T1000 (cell line): ENCODE results near the gene SLC26A2.
"Not testable (repeated sequence)": the region's sequence is repeated elsewhere in the genome, so short reads cannot be mapped to it uniquely, and the experiment has no call there.

ENCODE experiments used
- DNase-seq: peaks from one replicate; lab custom pipeline; 2025; ENCODE audit warnings: mixed read lengths; lab: John Stamatoyannopoulos, UW

Gene SLC26A2

DNA sequence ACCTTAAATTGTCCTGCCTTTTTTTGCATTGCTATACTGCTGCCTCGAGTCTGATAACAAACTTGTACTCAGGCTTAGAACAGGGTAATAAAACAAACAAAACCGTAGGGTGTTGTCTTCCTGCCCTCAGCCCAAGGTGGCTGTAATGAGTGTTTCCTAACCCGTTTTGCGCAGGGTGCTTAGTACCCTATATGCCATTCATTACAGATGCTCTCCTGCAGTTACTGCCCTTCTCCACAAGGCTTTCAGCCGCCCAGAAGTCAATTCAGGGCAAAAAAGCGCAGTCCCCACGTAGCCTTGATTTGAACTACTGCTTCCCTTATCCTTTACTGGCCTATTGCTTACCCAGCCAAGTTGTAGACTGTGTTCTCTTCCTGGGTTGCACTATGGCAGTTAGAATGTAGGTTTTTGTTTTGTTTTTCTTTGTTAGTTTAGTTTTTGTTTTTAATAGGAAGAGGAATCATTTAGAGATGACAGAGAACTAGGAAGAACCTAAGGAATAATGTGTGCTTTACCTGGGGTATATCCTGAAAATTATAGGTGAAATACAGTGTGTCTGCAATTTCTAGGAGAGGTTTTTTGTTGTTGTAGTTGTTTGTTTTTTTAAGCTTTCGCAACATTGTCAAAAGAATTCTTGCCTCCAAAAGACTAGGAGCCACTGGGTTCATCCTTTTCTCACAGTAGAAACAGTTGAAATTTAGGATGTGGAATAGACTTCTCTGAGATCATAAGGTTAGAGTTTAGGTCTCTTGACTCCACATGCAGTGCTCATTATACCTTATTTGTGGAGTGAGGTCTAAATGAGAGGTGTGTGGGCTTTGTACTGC, 41.3 kb downstream of the SLC26A2 start:
- DNase-seq, result no peak

DNA sequence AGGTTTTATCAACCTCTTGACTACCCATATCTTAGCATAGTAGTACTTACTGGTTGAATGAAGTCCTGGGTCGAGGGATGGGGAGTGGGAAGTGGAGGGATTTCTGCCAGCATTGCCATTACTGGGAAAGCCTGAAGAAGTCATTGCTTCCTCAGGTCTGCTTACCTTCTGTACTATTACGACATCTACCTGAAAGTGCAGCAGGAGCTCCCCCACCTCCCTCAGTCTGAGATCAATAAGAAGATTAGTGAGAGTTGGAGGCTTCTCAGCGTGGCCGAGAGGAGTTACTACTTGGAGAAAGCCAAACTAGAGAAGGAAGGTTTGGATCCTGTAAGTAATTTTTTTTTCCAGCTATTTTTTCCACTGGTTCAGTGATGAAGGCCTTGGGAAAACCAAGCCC, 45.8 kb downstream of the SLC26A2 start:
- no peak for DNase-seq

DNA sequence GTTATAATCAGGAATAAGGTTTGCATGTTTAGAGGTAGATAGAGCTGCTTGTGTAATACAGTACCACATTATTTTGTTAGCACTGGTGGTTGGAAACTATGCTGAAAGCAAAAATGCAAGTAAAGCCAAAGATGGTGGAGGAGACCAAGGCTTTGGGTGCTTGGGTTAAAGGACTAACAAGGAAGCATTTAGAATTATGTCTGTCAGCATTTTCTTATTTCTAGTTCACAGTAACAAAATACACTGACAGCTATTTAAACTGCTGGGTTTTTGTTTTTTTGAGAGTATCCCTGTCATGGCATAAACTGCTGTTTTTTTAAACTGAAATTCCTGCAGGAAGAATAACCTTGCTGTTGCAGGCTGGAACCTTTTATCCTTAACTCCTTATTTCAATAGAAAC, 46.5 kb downstream of the SLC26A2 start:
- DNase-seq, result no peak

DNA sequence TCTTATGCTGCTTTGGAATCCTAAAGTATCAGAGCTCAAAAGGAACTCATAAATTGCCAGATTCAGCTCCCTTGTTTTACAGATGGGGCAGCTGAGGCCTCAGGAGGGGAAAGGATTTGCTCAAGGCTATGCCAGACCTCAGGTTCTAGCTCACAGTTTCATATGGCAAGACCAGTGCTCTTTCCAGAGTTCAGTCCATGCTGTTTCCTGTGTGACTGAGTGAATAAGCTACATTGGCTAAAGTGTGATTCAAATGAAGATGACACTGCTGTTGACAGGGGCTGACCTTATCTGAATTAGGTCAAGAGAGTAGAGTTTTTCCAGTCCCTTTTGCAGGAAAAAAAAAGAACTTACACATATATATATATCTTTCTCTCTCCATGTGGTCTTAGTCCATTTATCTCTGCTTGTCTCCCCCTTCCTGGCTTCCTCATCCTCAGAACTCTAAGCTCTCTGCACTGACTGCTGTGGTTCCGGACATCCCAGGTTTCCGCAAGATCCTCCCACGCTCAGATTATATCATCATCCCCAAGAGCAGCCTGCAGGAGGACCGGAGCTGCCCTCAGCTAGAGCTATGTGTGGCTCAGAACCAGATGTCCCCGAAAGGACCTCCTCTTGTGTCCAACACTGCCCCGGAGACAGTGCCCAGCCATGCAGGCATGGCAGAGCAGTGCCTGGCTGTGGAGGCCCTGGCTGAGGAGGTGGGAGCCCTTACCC, 49.3 kb downstream of the SLC26A2 start:
- DNase-seq, result no peak

DNA sequence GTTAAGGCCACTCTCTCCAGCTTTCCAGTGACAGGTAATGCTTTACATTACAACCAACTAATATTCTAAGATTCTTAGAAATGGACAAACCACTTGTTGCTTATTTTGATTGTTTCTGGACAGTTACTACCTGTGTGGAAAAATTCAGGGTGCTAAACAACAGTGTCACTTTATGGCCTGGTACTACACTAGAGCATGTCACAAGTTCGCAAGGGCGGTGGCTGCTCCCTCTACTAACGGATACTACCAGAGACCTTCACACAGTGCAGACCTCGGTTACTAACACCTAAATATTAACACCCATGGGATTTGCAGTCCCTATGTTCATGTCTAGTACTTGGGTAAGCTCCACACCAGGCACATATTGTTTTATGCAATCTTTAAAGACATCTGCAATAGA, 53.4 kb downstream of the SLC26A2 start:
- DNase-seq, result no peak

DNA sequence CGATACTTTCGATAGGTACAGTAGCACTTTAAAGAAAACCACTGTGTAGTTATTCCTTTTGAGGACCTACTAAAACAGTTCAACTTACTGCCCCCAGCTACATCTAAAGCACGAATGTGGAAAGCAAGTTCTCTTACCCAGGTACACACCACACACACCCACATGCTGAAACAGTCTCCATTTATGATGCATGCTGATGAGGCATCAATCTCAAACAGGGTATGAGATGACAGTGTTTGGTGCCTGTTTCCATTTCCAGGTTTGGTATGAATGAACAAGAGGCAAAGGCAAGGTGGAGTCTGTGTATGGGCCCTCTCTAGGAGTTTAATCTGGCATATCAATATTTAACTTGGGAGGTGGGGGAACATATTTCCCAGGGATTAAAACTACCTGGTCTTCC, 53.9 kb downstream of the SLC26A2 start:
- no peak for DNase-seq

DNA sequence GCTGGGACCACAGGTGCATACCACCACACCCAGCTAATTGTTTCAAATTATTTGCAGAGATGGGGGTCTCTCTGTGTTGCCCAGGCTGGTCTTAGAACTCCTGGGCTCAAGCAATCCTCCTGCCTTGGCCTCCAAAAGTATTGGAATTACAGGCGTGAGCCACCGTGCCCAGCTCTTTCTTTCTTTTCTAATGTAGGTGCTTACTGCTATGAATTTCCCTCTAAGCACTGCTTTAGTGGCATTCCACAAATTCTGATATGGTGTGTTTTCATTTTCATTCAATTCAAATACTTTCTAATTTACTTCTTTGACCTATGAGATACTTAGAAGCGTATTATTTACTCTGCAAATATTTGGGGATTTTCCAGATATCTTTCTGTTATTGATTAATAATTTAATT, 54.9 kb downstream of the SLC26A2 start:
- DNase-seq, result no peak

DNA sequence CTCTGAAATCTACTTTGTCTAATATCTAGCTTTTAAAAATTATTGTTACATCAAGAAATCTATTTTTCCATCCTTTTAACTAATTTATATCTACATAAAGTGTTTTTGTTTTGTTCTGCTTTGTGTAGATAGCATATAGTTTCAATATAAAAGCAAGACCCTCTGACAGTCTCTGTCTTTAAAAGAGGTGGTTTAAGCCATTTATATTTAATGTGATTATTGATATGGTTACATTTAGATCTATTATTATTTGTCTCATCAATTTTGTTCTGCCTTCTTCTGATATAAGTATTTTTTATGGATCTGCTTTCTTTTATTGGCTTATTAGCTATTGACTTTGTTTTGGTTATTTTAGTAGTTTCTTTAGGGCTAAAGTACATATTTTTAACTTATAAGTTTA, 56.0 kb downstream of the SLC26A2 start:
- DNase-seq, result no peak

DNA sequence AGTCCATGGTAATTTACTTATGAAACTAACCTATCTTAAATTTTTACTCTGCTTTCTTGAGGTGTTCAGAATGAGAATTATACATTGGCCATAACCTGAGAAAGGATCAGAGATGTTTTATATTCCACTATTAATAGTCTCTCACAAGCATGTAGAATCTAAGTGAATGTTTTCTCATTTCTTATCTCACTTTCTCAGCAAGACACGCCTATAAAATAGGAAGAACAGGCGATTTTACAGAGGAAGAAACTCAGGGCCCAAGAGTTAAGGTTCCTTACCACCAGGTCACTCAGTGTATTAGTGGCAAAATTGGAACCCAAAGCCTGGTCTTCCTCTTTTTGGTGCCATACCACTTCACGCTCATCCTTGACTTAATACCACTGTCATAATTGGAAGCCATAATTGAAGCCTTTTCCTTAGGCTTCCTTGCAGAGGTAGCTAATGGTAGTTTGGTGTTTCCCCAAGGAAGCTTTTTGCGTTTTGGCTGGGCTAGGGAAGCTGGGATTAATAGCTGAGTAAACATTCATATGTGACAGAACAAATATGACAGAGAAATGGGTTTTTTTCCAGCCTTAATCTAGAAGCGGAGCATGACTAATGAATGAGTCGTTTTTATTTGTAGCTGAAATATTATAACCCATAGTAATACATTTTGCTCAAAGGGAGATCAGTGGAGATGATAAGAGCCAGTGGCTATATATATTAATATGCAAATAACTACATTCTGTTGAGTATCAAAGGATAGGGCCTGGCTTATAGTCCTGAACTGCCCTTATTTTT, 56.9 kb downstream of the SLC26A2 start:
- no peak for DNase-seq

DNA sequence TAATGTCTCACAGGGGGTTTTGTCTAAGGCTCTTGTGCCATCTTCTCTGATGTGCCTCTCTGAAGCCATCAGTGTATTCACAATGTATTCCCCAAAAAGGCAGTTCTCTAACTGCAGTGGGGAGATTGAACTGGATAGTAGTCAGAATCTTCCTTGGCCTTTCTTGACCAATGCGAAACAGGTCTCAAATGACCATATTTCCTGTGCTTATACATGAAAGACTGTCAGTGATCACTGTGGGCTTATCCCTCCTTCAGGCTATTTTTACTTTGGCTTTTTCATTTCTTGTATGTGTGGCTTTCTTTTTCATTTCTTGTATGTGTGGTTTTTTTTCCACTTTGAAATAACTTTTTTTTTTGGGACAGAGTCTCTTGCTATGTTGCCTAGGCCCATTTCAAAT, 59.7 kb downstream of the SLC26A2 start:
- DNase-seq, result no peak

DNA sequence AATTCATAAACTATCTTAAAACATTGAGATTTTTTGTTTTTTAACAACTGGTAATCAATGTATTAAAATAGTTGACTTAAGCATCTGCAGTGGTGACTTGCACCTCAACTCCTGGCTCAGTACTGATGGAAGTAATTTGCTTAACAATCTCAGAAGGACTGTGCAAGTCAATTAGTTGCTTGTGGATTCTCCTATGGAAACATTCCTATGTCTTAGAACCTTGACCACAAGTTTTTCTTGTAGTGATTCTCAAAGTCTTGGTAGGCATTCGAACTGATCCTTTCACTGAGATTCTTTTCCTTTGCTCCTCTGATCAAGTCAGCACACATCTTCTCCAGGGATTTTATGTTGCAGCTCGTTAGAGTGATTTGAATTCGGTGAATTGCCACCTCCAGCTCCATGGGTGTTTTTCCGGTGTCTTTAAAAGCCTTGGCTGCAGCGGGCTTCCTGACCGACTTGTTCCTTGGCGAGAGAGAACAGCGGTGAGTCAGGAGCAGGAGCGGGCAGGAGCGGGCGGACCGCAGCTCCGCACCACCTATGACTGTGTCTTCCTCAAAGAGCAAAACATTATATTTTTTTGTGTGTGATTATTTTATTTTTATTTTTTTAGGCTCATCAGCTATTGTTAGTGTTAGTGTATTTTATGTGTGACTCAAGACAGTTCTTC, 61.1 kb downstream of the SLC26A2 start:
- no peak for DNase-seq

DNA sequence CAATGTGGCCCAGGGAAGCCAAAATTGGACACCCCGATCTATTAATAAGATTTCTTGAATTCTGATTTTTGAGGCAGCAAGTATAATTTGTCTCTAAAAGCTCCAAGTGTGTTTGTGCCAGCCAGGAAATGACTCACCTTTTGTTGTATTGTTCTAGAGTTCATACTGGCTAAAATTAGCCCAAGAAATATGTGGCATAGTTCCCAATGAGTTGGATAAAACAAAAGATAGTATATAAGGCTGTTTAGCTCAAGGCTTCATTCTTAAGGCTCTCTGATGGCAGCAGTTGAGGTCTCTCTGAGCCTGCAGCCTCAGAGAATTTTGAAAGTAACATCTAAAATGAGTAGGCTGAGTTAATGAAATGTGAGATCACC, 61.6 kb downstream of the SLC26A2 start:
- DNase-seq, result no peak

DNA sequence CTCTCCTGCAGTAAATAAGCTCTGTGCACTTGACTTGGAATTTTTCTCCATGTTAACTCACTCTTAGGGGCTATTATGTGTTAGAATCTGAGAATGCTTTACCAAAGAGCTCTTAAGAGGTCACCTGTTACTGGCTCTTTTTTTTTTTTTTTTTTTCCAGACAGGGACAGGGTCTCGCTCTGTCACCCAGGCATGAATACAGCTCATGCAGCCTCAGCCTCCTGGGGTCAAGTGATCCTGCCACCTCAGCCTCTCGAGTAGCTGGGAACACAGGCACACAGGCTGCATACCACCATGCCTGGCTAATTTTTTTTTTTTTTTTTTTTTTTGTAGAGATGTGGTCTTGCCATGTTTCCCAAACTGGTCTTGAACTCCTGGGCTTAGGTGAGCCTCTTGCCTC, 62.1 kb downstream of the SLC26A2 start:
- no peak for DNase-seq

DNA sequence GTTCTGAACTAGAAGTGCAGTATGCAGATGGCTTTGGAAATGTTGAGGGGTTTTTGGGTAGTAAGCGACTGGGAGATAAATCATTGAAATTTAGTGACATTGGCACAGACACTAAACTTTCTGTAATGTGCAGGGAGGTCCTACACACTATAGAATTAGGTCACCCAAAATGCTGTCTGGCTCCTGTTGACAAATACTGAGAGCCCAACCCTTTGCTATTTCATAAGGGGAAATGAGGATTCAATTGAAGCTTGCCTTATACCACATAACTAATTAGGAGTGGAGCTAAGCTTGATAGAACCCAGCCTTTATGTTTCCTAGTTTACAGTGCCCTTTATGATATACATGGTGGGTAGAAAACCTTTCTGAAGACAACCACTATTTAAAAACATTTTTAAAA, 62.6 kb downstream of the SLC26A2 start:
- DNase-seq, result no peak

DNA sequence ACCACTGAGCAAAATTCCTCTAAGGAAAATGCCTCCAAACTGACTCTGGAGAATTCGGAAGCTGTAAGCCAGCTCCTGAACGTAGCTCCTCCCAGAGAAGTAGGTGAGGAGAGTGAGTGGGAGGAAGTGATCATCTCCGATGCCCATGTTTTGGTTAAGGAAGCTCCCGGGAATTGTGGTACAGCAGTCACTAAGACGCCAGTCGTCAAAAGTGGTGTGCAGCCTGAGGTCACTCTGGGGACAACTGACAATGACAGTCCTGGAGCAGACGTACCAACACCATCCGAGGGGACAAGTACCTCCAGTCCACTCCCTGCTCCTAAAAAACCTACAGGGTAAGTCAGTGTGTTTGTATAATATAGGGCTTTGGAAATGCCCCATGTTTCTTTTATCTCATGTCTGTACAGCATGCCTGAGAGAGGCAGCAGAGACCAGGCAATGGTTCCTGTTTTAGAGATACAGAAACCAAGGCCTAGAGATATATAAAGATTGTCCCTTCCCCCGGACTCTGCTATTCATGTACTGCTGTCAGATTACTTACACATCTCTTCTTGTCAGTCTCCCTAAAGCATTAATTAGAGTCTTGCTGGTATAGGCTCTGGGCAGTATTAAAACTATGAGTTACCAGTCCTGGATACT, 63.9 kb downstream of the SLC26A2 start:
- DNase-seq, result no peak

DNA sequence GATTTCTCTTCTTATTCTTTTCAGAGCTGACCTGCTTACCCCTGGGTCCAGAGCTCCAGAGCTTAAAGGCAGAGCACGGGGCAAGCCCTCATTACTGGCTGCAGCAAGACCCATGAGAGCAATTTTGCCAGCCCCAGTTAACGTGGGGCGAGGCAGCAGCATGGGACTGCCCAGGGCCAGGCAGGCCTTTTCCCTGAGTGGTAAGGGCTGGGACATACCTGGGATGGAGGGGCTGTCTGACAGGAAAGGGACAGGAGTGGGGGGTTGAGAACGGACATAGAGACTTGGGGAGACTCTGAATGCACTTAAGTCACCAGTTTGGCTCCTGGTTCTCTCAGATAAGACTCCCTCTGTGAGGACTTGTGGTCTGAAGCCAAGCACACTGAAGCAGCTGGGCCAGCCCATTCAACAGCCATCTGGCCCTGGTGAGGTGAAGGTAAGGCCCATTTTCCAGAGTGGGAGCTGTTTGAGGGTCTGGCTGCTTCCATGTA, 66.2 kb downstream of the SLC26A2 start:
- no peak for DNase-seq

DNA sequence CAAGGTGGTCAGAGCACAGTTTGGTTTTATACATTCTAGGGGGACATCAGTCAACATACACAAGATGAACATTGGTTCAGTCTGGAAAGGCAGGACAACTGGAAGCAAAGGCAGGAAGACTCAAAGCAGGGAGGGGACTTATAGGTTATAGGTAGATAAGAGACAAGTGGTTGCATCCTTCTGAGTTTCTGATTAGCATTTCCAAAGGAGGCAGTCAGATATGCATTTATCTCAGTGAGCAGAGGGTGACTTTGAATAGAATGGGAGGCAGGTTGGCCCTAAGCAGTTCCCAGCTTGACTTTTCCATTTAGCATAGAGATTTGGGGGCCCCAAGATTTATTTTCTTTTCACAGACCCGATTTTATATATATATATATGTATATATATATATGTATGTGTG, 67.5 kb downstream of the SLC26A2 start:
- not testable (repeated sequence) for DNase-seq

DNA sequence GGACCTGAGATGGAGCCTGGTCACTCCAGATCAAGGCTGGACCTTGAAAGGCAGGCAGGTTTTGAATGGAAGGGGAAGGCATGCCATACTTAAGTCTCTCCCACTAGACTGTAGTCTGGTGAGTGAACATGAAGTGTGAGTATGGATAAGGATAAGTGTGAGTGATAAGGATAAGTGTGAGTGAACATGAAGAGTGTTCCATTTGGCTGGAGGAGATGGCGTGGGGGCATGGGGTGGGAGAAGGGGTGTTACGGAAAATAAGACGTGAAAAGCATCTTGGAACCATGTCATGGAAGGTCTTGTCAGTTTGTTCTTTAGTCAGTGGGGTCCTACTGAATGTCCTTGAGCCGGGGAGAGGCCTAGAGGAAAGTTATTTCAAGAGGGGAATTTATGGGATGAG, 72.8 kb downstream of the SLC26A2 start:
- DNase-seq, result no peak

DNA sequence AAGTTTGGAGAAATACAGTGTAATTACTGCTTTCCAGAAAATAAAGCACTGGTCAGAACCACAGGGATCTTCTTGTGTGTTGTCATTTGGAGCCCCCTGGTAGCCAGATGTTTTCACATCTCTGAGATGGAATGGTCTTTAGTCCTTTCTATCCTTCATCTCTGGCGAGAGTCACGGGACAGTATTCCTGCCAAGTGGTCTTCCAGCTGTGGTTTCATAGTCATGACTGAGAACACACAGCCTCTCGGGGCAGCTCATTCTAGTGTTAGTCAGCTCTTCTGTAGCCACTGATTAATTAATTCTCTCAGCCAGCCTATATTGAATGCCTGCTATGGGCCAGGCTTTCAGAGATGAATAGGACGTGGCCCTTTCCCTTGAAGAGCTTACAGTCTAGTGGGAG, 74.1 kb downstream of the SLC26A2 start:
- no peak for DNase-seq

DNA sequence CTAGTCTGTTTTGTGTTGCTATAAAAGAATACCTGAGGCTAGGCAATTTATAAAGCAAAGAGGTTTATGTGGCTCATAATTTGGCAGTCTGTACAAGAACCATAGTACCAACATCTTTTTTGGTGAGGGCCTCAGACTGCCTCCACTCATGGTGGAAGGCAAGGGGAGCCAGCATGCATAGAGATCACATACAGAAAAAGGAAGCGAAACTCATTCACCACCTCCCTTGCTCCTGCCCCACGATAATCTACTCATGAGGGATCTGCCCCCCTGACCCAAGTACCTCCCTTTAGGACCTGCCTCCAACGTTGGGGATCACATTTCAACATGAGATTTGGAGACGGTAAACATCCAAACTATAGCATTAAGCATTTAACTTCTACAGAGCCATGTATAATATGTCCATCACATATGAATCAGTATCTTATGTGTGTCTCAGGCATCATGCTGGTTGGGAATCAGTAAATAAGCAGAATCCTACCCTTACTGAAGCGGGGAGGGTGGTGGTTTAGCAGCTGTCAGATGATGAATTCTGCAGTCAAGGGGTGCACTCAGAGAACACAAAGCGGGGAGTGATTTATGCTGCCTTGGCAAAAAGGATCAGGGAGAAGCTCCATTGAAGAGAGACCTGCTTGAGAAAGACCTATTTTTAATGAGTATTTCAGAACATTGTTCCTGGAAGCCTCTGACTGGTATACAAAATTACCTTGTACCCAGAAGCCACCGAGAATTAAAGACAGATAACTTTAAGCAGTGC, 74.8 kb downstream of the SLC26A2 start:
- DNase-seq, result no peak

DNA sequence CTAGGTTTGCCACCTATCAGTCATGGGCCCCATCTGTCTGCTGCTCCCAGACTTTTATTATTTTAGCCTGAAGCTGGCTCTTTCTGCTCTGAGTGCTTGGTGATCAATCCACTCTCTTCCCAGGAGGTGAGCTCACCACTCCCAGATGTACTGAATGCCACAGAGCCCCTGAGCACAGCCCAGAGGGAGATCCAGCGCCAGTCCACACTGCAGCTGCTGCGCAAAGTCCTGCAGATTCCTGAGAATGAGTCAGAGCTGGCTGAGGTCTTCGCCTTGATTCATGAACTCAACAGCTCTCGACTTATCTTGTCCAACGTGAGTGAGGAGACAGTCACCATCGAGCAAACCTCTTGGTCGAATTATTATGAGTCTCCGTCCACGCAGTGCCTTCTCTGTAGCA, 76.0 kb downstream of the SLC26A2 start:
- DNase-seq, result peak; percentile 89
